HepG2 (cell line): ENCODE results near the gene CDC42SE2. TPM values are rescaled to one million over a fixed set of nuclear protein-coding genes. Genes with fewer than 3 reads are reported as not detected.

Source experiments
- GPN1 ChIP-seq: sonication (generic); formaldehyde crosslinking; IDR thresholded peaks from 2 replicates; pipeline ENCODE4 v1.5.1; 2020; ENCODE audit warnings: missing genetic modification reagents, borderline replicate concordance
- HNRNPL ChIP-seq: fragments of 200-400 bp; formaldehyde crosslinking; IDR thresholded peaks from 2 replicates; pipeline ENCODE4 v1.6.1; 2017; ENCODE audit warnings: mild to moderate bottlenecking, low read depth, low read length
- MAZ ChIP-seq, 2 experiments: sonication (generic) in 1 of 2; formaldehyde crosslinking in 1 of 2; IDR thresholded peaks; 2 replicates each; pipeline versions ENCODE4 v1.5.0 to v1.6.1; 2012 to 2020; ENCODE audit warnings: low read depth in 2 of 2, mild to moderate bottlenecking in 2 of 2, borderline replicate concordance in 1 of 2, improper control_type of control experiment in 1 of 2, low read length in 1 of 2, missing genetic modification reagents in 1 of 2, moderate library complexity in 1 of 2
- MIER3 ChIP-seq: IDR thresholded peaks from 2 replicates; pipeline ENCODE4 v1.6.1; 2016; ENCODE audit warnings: missing compliant biosample characterization, borderline replicate concordance
- PAXIP1 ChIP-seq: sonication (generic); formaldehyde crosslinking; conservative IDR thresholded peaks from 2 replicates; pipeline ENCODE4 v1.4.0; 2020; ENCODE audit warnings: mild to moderate bottlenecking, missing genetic modification reagents, moderate library complexity
- RERE ChIP-seq: IDR thresholded peaks from 2 replicates; pipeline ENCODE4 v1.6.1; 2016; ENCODE audit warnings: low read depth, missing genetic modification reagents, missing compliant biosample characterization
- RFXANK ChIP-seq: IDR thresholded peaks from 2 replicates; pipeline ENCODE4 v1.6.1; 2016
- ZBTB44 ChIP-seq: sonication (generic); formaldehyde crosslinking; IDR thresholded peaks from 2 replicates; pipeline ENCODE4 v1.4.0; 2020; ENCODE audit warnings: missing genetic modification reagents
- ZKSCAN5 ChIP-seq: sonication (generic); formaldehyde crosslinking; IDR thresholded peaks from 2 replicates; pipeline ENCODE4 v1.5.1; 2020; ENCODE audit warnings: mild to moderate bottlenecking, missing genetic modification reagents
- ZNF3 ChIP-seq: IDR thresholded peaks from 2 replicates; pipeline ENCODE4 v1.7.0; 2017; ENCODE audit warnings: inconsistent platforms
- ZSCAN9 ChIP-seq: IDR thresholded peaks from 2 replicates; pipeline ENCODE4 v1.6.1; 2016; ENCODE audit warnings: borderline replicate concordance
- polyA plus RNA-seq, 8 experiments: library from polyadenylated mRNA; depleted of rRNA in 3 of 8; stranded (reverse) in 7 of 8; unstranded in 1 of 8; fragments of >200 nt; fragmentation: Illumina TruSeq in 4 of 8; extraction: Trizol in 4 of 8; gene quantifications; 2 replicates each; pipeline versions ENCODE4 v1.2.1 to v1.2.3, GENCODE V29; 2011 to 2016; ENCODE audit warnings: low read depth in 4 of 8, missing spikeins in 1 of 8, mixed read lengths in 1 of 8; ENCODE audit not compliant: insufficient read depth in 1 of 8
- total RNA-seq, 5 experiments: library from RNA; depleted of rRNA; stranded (reverse); fragments of >200 nt; fragmentation: Illumina TruSeq; extraction: Trizol; gene quantifications; 2 replicates each; pipeline ENCODE4 v1.2.3, GENCODE V29; 2016; ENCODE audit warnings: low read depth in 1 of 5

Gene CDC42SE2
- total and polyA plus RNA-seq, 2 of the 13 experiments (the other 11 are each of a cell fraction or from before 2014, with no cell fraction given), result 19.6 to 25.0 TPM

- TF ChIP-seq ZSCAN9, result no peak
- TF ChIP-seq RERE, result no peak
- no peak for TF ChIP-seq RFXANK (CRISPR knock-in tag)
- TF ChIP-seq ZBTB44 (CRISPR knock-in tag), result no peak
- TF ChIP-seq ZKSCAN5 (CRISPR knock-in tag), result no peak
- TF ChIP-seq MAZ (IDR thresholded peaks at IDR 0.05; ENCODE audit: borderline replicate concordance, low read depth, low read length), result no peak
- TF ChIP-seq MAZ (CRISPR knock-in tag; IDR thresholded peaks at IDR 0.05; ENCODE audit: low read depth), result no peak
- TF ChIP-seq ZNF3 (CRISPR knock-in tag), result no peak
- no peak for TF ChIP-seq HNRNPL
- no peak for TF ChIP-seq PAXIP1 (CRISPR knock-in tag)
- no peak for TF ChIP-seq MIER3 (CRISPR knock-in tag)
- TF ChIP-seq GPN1 (CRISPR knock-in tag), result no peak
Measured at GRCh38 chr5:131355971-131356528, 92.2 kb downstream of the CDC42SE2 start (continued).
